K562 (cell line): Measurements from ENCODE around the gene DRD3. TPM values are rescaled to one million over a fixed set of nuclear protein-coding genes. Genes with fewer than 3 reads are reported as not detected.
A peak's percentile ranks its signal among the peaks of the same experiment; 100 is the strongest.

ENCODE experiments used
- ATAC-seq: fragments of 200-7000 bp; cut with Tn5 transposase; 3 replicates; pipeline ENCODE4 v1.9.1; 2020; ENCODE audit warnings: moderate library complexity
- BruUV-seq: library from RNA; stranded (reverse); fragments of 400-500 nt; replicated peaks from 2 replicates; lab custom pipeline; 2021; lab: Mats Ljungman, UMichigan
- CTCF ChIA-PET: fragments of 300-600 bp; formaldehyde crosslinking; extraction: SDS; loops from one replicate; lab custom pipeline; 2021; ENCODE audit warnings: low intra/inter-chr PET ratio; lab: Yijun Ruan, JAX
- POLR2A ChIA-PET: fragments of 300-600, 350-650 bp; sonication (Branson Sonifier 250); formaldehyde crosslinking; extraction: SDS; loops from one replicate; lab custom pipeline; 2021; ENCODE audit warnings: antibody characterized with exemption, inconsistent platforms; lab: Yijun Ruan, JAX
- DNase-seq, 4 experiments: peaks; one replicate each; pipeline versions ENCODE4 v3.0.0 to v3.0.0-alpha.2; 2011 to 2018; ENCODE audit warnings: low spot score in 3 of 4, mixed read lengths in 3 of 4; ENCODE audit errors: extremely low read depth in 1 of 4
- FAIRE-seq: peaks from 2 replicates; lab custom pipeline; 2011; peaks lifted over from hg19 to GRCh38; lab: Jason Lieb, UNC
- H2AFZ ChIP-seq: 2 replicates; pipeline ENCODE4 v1.6.0; 2011; ENCODE audit warnings: low read depth, low read length, control low read depth, inconsistent platforms
- H3K27ac ChIP-seq: fragments of 200-600 bp; 3 replicates; pipeline ENCODE4 v1.8.0; 2011; ENCODE audit warnings: low read depth, mild to moderate bottlenecking, control low read depth, inconsistent platforms, low read length, moderate library complexity, mixed read lengths; ENCODE audit errors: extremely low read depth
- H3K27me3 ChIP-seq, 2 experiments: fragments of 300-600 bp in 1 of 2; 2 replicates in 1 of 2; 3 replicates in 1 of 2; pipeline versions ENCODE4 v1.6.0 to v1.8.0; 2011; ENCODE audit warnings: inconsistent platforms in 2 of 2, low read length in 2 of 2, mild to moderate bottlenecking in 1 of 2, mixed read lengths in 1 of 2, moderate library complexity in 1 of 2; ENCODE audit not compliant: control insufficient read depth in 2 of 2, insufficient read depth in 2 of 2
- H3K36me3 ChIP-seq: fragments of 300-600 bp; 3 replicates; pipeline ENCODE4 v1.8.0; 2011; ENCODE audit warnings: mild to moderate bottlenecking, low read length, inconsistent platforms; ENCODE audit not compliant: control insufficient read depth, insufficient read depth
- H3K4me1 ChIP-seq, 2 experiments: fragments of 200-600 bp in 1 of 2; replicated peaks in 1 of 2; 2 replicates in 1 of 2; 3 replicates in 1 of 2; pipeline versions ENCODE4 v1.5.1 to v1.8.0; 2011; ENCODE audit warnings: inconsistent platforms in 2 of 2, low read length in 2 of 2, mild to moderate bottlenecking in 1 of 2, mixed read lengths in 1 of 2, moderate library complexity in 1 of 2; ENCODE audit not compliant: control insufficient read depth in 2 of 2, insufficient read depth in 2 of 2
- H3K4me2 ChIP-seq: 2 replicates; pipeline ENCODE4 v1.6.1; 2011; ENCODE audit warnings: low read length, control low read depth, inconsistent platforms, mixed read lengths; ENCODE audit not compliant: insufficient read depth
- H3K4me3 ChIP-seq: fragments of 200-600 bp; sonication (generic), shearing (Covaris generic); 2 replicates; pipeline ENCODE4 v1.5.1; 2016; ENCODE audit warnings: control low read depth, inconsistent platforms
- H3K79me2 ChIP-seq: fragments of 200-600 bp; 3 replicates; pipeline ENCODE4 v1.8.0; 2011; ENCODE audit warnings: low read length, inconsistent platforms; ENCODE audit not compliant: control insufficient read depth, insufficient read depth
- H3K9ac ChIP-seq, 2 experiments: 2 replicates each; pipeline versions ENCODE4 v1.6.0 to v1.6.1; 2011; ENCODE audit warnings: low read depth in 2 of 2, low read length in 2 of 2, control low read depth in 1 of 2, inconsistent platforms in 1 of 2, mild to moderate bottlenecking in 1 of 2, mixed read lengths in 1 of 2; ENCODE audit not compliant: insufficient read depth in 1 of 2
- H3K9me1 ChIP-seq: one replicate; pipeline ENCODE4 v1.6.0; 2011; ENCODE audit warnings: inconsistent platforms, mild to moderate bottlenecking, low read length, moderate library complexity; ENCODE audit not compliant: control insufficient read depth, insufficient read depth
- H3K9me3 ChIP-seq: replicated peaks from 2 replicates; pipeline ENCODE4 v1.5.1; 2011; ENCODE audit warnings: low read depth, low read length, inconsistent platforms; ENCODE audit not compliant: control insufficient read depth, insufficient read depth
- H4K20me1 ChIP-seq: replicated peaks from 2 replicates; pipeline ENCODE4 v1.6.1; 2011; ENCODE audit warnings: low read length, inconsistent platforms, mixed read lengths; ENCODE audit not compliant: control insufficient read depth, insufficient read depth
- BHLHE40 ChIP-seq: IDR thresholded peaks from 2 replicates; pipeline ENCODE4 v1.6.1; 2011; ENCODE audit warnings: low read length, improper control_type of control experiment
- L3MBTL2 ChIP-seq: fragments of 450-650 bp; IDR thresholded peaks from 2 replicates; pipeline ENCODE4 v1.6.1; 2016; ENCODE audit warnings: mild to moderate bottlenecking, moderate library complexity
- ZFPM2 ChIP-seq: fragments of 250-450 bp; sonication (Bioruptor Pico); IDR thresholded peaks from 2 replicates; pipeline ENCODE4 v1.5.1; 2022; ENCODE audit warnings: mild to moderate bottlenecking
- ZNF134 ChIP-seq: fragments of 250-450 bp; sonication (Bioruptor Pico); conservative IDR thresholded peaks from 2 replicates; pipeline ENCODE4 v1.4.0; 2020
- ZNF764 ChIP-seq: fragments of 250-450 bp; sonication (Bioruptor Pico); IDR thresholded peaks from 2 replicates; pipeline ENCODE4 v1.4.0; 2020; ENCODE audit warnings: low read depth, mild to moderate bottlenecking, moderate library complexity
- WGBS: fragments of 100-300 bp; shearing (Covaris generic); methylation state at CpG from one replicate; pipeline ENCODE4 v1.1.6; 2016; ENCODE audit warnings: low coverage, mixed read lengths; ENCODE audit not compliant: insufficient coverage; ENCODE audit errors: missing lambda C conversion rate; 5-methylcytosine and 5-hydroxymethylcytosine counted together
- in situ Hi-C: fragments of 300-500 bp; cut with MboI; formaldehyde crosslinking; loops from 4 replicates; pipeline ENCODE4 v1.15.0; 2018; ENCODE audit warnings: inconsistent platforms, mixed read lengths
- intact Hi-C: fragments of 100-400 bp; cut with micrococcal nuclease; formaldehyde crosslinking; loops from 2 replicates; pipeline ENCODE4 v1.14.2; 2022
- polyA plus RNA-seq, 8 experiments: library from polyadenylated mRNA; depleted of rRNA in 4 of 8; stranded (reverse) in 5 of 8; unstranded in 3 of 8; fragments of >200 nt; fragmentation: Nextera tagmentation in 2 of 8; fragmentation: Illumina TruSeq in 1 of 8; extraction: Ambion mirVana in 2 of 8; extraction: Trizol in 1 of 8; gene quantifications; 2 replicates each; pipeline versions ENCODE4 v1.2.1 to v1.2.3, GENCODE V29; 2011 to 2014; ENCODE audit warnings: inconsistent platforms in 1 of 8, missing spikeins in 1 of 8
- total RNA-seq, 7 experiments: library from RNA; depleted of rRNA in 6 of 7; stranded (reverse); fragments of >200 nt in 6 of 7; fragmentation: Illumina TruSeq in 2 of 7; extraction: Trizol in 2 of 7; gene quantifications; 2 replicates each; pipeline versions ENCODE4 v1.2.1 to v1.2.3, GENCODE V29; 2011 to 2021; ENCODE audit warnings: low replicate concordance in 1 of 7
- TF ChIP-seq, protein P1 (sequence below): fragments of 200-800 bp; sonication (Bioruptor generic); IDR thresholded peaks from 2 replicates; pipeline ENCODE4 v1.6.1; 2017; ENCODE audit warnings: missing genetic modification characterization, missing compliant biosample characterization
- TF ChIP-seq, protein P2 (sequence below), 2 experiments: IDR thresholded peaks; 2 replicates each; pipeline ENCODE4 v1.6.1; 2011; ENCODE audit warnings: borderline replicate concordance in 1 of 2, control low read depth in 1 of 2, low read depth in 1 of 2, low read length in 1 of 2, mild to moderate bottlenecking in 1 of 2, mixed read lengths in 1 of 2, moderate library complexity in 1 of 2; ENCODE audit not compliant: insufficient read depth in 1 of 2, insufficient read length in 1 of 2, poor library complexity in 1 of 2, severe bottlenecking in 1 of 2; ENCODE audit errors: extremely low read depth in 1 of 2
- TF ChIP-seq, protein P3 (sequence below): fragments of 250-450 bp; sonication (Bioruptor Pico); IDR thresholded peaks from 2 replicates; pipeline ENCODE4 v1.5.0; 2021

DRD3 gene
- total and polyA plus RNA-seq, 9 of the 15 experiments (the other 6 are each of a cell fraction or from before 2014, with no cell fraction given): not detected

DNA sequence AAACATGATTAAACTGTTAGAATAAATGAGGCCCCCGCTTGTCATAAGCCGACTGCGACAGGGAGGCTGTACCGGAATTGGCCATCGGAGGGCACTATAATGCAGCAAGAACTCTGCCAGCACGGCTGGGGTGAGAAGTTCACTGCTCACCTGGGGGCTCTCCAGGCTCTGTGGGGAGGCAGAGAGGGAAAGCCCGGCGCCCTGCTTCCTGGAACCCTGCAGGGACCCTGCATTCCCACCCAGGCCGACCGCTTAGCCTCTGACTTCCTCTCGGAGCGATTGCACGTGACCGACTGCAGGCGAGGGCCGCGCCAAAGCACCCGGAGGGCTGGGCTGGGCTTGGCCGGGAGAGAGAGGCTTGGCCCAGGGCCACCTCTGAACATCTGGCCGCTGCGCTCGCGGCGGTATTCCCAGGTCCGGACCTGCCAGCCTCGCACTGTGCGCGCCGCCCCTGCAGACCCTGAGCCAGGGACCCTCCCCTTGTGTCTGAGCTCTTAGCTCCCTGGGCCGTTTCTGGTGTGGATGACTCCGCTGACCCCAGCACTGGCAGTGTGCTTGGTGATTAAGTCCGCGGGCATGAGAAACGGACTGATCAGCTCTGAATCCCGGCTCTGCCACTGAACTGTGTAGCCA is 26.2 kb downstream of the DRD3 start:
- no peak overlapping the region for H3K27ac ChIP-seq
- no peaks in the 10 kb centered on the region for H3K79me2 ChIP-seq
- peak overlapping the region; percentile 63 for H3K4me2 ChIP-seq
- POLR2A ChIA-PET: interaction anchor here (0.7 kb wide), 1 partner anchor 835 kb away, joined by 4 read pairs; no protein-coding TSS in a partner anchor
- peak; percentile 59 to 66 (median 64) for DNase-seq
- H3K27me3 ChIP-seq: peaks cover 0 to 3% of the 10 kb centered on the region in 2 experiments; a peak in 2 of 5 replicates
- ATAC-seq: peak; percentile 92
- H4K20me1 ChIP-seq: no peaks in the 10 kb centered on the region
- H3K36me3 ChIP-seq: no peaks in the 10 kb centered on the region
- H3K4me3 ChIP-seq: peak overlapping the region; percentile 23; the same call in 1 of the 2 replicates
- H3K9ac ChIP-seq: peak overlapping the region in 1 of 2 experiments; percentile 87; a peak in 2 of 4 replicates
- H3K9me1 ChIP-seq: no peaks in the 10 kb centered on the region
- 4% methylated on average over 32 of the region's 35 CpGs for WGBS
- peaks cover 3 to 6% of the 10 kb centered on the region in 2 experiments; a peak in 2 of 5 replicates for H3K4me1 ChIP-seq
- no TSS peak for BruUV-seq
- peak overlapping the region; percentile 81 for H2AFZ ChIP-seq
- FAIRE-seq: peak; percentile 90
- in situ Hi-C loops (loop anchor here (5.0 kb wide), 1 partner anchor 260 kb away; no protein-coding TSS in a partner anchor), intact Hi-C loops (loop anchor here (5.0 to 10.0 kb wide), 3 partner anchors 145 to 418 kb away; partner anchors contain the start of gene GRAMD1C)
- CTCF ChIA-PET: no interaction called here
- no peaks in the 10 kb centered on the region for H3K9me3 ChIP-seq
- TF ChIP-seq L3MBTL2 (peak; percentile 92), ZNF764 (CRISPR knock-in tag) (no peak), BHLHE40 (peak; percentile 88), ZFPM2 (CRISPR knock-in tag) (no peak), ZNF134 (CRISPR knock-in tag) (peak; percentile 64; the same call in 1 of the 2 replicates)
- TF ChIP-seq, protein P1, sequence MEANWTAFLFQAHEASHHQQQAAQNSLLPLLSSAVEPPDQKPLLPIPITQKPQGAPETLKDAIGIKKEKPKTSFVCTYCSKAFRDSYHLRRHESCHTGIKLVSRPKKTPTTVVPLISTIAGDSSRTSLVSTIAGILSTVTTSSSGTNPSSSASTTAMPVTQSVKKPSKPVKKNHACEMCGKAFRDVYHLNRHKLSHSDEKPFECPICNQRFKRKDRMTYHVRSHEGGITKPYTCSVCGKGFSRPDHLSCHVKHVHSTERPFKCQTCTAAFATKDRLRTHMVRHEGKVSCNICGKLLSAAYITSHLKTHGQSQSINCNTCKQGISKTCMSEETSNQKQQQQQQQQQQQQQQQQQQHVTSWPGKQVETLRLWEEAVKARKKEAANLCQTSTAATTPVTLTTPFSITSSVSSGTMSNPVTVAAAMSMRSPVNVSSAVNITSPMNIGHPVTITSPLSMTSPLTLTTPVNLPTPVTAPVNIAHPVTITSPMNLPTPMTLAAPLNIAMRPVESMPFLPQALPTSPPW: no peak; the same call in 1 of the 2 replicates
- TF ChIP-seq, protein P2, sequence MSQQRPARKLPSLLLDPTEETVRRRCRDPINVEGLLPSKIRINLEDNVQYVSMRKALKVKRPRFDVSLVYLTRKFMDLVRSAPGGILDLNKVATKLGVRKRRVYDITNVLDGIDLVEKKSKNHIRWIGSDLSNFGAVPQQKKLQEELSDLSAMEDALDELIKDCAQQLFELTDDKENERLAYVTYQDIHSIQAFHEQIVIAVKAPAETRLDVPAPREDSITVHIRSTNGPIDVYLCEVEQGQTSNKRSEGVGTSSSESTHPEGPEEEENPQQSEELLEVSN (IDR thresholded peaks at IDR 0.05; ENCODE audit: borderline replicate concordance in 1 of 2, extremely low read depth in 1 of 2, insufficient read depth in 1 of 2, insufficient read length in 1 of 2, low read depth in 1 of 2, low read length in 1 of 2, poor library complexity in 1 of 2, severe bottlenecking in 1 of 2): peak; percentile 29 to 75
- TF ChIP-seq, protein P3, sequence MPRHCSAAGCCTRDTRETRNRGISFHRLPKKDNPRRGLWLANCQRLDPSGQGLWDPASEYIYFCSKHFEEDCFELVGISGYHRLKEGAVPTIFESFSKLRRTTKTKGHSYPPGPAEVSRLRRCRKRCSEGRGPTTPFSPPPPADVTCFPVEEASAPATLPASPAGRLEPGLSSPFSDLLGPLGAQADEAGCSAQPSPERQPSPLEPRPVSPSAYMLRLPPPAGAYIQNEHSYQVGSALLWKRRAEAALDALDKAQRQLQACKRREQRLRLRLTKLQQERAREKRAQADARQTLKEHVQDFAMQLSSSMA: no peak
